GM18526 (cell line): ENCODE measurements around the gene PPARGC1A.

Source experiments
- POLR2A ChIP-seq: IDR thresholded peaks from 3 replicates; pipeline ENCODE4 v1.6.1; 2011; ENCODE audit not compliant: insufficient read length; ENCODE audit errors: extremely low read depth

PPARGC1A gene

DNA sequence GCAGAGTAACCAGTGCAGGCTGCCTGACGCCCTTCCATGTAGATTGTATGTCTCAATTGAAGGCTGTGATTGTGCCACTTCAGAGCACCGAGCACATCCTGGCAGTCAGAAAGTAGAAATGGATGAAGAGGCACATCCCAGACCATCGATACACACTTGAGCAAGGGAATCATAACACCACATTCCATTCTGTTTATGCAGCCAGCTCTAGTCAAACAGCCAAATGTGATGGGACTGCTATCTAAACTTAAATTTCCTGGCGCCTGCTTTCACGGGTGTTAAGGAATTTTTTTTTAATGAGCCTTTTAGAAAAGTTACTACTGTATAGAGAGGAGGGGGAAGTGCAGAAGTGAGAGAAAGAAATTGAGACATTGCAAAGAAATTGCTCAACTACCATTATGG is 84.4 kb downstream of the PPARGC1A start:
- no peak for TF ChIP-seq POLR2A

GRCh38 chr4:23789762-23790161 is 100.1 kb downstream of the PPARGC1A start:
- no peak for TF ChIP-seq POLR2A

DNA sequence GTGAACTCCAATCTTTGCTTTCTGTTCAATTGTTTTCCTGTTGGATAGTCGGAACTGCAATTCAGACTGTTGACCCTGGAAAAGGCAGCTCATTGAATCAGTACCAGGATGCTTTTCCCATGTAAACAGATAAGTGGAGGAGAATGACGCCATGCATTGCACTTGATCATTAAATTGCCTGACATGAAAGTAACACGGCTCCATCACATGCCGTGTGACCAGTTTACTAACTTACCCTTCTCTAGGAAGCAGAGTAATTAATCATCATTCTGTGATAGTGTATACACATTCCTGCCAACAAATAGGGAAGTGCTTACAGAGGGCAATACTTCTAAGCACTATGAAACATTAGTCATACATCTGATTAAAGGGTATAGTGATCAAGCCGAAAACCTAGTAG is 101.4 kb downstream of the PPARGC1A start:
- no peak for TF ChIP-seq POLR2A

- TF ChIP-seq POLR2A: no peak
Measured at GRCh38 chr4:23788027-23788426, 101.8 kb downstream of the PPARGC1A start.

GRCh38 chr4:23782778-23783437 is 106.9 kb downstream of the PPARGC1A start:
- no peak for TF ChIP-seq POLR2A

- TF ChIP-seq POLR2A: no peak
Measured at GRCh38 chr4:23779839-23780238, 110.0 kb downstream of the PPARGC1A start.

DNA sequence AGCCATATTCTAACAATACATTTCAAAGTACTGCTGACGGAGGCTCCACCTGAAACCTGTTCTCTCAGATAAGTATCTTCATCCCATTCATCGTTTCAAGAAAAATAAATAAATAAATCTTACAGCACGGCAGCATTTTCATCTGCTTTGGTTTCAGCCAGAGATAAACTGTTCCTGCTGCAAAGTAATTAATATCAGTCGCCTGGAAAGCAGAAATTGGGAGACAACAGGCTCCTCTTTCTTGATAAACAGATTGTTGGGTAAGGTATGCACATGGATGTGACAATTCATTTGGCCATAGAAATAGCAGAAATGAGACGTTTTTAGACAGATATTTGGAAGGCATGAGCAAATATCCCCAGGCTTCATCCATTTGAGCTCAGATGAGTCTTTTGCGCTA is 110.4 kb downstream of the PPARGC1A start:
- TF ChIP-seq POLR2A: no peak

- no peak for TF ChIP-seq POLR2A
Measured at GRCh38 chr4:23775694-23776093, 114.2 kb downstream of the PPARGC1A start.

DNA sequence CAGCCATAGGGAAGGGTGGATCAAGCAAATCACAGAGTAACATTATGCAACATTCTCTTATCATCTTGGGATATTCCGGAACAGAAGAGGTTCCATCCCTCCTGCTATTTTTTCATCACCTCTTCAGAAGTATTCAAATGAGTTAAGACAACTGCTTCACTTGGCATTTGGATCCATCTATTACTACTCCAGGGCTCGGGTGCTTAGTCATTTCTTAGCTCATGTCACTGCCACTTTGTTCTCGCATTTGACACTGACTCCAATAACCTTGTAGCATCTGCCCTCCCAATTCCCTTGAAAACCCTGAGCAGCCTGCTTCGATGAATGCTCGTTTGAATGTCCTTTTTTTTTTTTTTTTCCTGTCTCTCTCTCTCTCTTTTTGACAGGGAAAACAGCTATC is 114.9 kb downstream of the PPARGC1A start:
- TF ChIP-seq POLR2A: no peak

- TF ChIP-seq POLR2A: no peak
Measured at GRCh38 chr4:23773884-23774636, 115.8 kb downstream of the PPARGC1A start.

- TF ChIP-seq POLR2A: no peak
Measured at GRCh38 chr4:23770011-23770410, 119.8 kb downstream of the PPARGC1A start.

GRCh38 chr4:23769406-23769805 is 120.4 kb downstream of the PPARGC1A start:
- TF ChIP-seq POLR2A: no peak

- TF ChIP-seq POLR2A: no peak
Measured at GRCh38 chr4:23768541-23768940, 121.3 kb downstream of the PPARGC1A start.

DNA sequence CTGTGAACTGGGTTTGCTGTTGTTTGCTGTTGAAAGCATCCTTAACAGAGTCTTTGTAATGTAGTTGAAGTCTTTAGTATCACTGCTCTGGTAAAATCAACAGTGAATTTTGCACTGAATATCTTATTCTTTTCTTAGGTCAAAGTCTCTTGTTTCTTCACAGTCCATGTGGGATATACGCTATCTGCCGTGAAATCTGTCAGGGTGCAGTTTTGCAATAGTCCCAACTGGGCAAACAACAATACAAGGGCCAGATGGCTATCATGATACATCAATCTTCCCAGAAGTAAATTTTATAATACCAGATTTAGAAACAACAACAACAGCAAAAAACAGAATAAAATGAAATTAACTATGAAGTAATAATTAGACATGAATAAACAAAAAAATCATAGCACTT is 123.5 kb downstream of the PPARGC1A start:
- TF ChIP-seq POLR2A: no peak

GRCh38 chr4:23763559-23763958 is 126.3 kb downstream of the PPARGC1A start:
- no peak for TF ChIP-seq POLR2A

- TF ChIP-seq POLR2A: no peak
Measured at GRCh38 chr4:23762551-23762950, 127.3 kb downstream of the PPARGC1A start.

DNA sequence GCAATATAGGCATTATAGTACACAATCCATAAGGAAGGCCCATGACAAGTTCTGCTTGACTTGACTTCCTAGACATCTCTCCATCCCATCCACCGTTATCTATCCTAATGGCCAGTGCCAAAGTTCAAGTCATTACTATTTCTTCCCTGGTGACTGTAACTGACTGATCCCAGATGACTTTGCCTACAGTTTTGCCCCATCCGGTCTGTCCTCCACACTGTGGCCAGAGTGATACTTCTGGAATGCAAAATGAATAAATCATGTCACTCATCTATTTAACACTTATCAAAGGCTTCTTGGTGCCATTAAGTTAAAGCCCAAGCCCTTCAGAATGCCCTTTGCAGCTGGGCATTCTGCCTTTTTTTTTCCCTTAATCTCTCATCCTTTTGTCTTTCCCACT is 130.8 kb downstream of the PPARGC1A start:
- no peak for TF ChIP-seq POLR2A

DNA sequence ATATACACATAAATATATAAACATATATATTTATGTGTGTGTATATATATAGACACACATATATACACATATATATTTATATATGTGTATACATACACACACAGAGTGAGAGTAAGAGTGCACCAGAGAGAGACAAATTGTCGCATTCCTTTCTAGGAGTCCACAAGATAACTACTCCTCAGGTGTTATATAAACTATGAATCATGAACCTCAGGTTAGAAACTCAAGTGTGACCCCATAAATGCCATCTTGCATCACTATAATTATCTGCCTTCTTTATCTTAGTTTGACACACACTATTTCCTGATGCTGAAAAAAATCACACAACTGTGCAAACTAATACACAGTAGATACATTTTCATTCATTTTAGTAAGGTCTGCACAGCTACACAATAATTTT is 135.2 kb downstream of the PPARGC1A start:
- TF ChIP-seq POLR2A: no peak

GRCh38 chr4:23750125-23750524 is 139.7 kb downstream of the PPARGC1A start:
- no peak for TF ChIP-seq POLR2A
